Measurements from ENCODE around the gene ENDOD1.

DNA sequence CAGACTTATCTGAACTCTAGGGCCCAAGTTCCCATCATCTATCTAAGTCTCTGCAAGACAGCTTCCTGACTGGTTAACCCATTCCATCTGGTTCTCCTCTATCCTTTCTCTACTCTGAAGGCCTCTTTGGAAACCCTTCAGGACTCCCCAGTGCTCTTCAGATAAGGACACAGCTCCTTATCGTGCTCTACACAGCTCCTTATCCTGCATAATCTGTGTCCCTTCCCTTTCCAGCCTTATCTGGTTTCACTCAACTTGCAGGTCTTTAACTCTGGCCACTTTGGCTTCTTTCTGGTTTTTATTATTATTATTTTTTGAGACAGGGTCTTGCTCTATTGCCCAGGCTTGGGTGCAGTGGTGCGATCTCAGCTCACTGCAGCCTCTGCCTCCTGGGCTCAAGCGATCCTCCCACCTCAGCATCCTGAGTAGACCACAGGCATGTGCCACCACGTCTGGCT, 10.6 kb downstream of the ENDOD1 start:
- no peak for TF ChIP-seq EZH2 (IDR thresholded peaks at IDR 0.05; ENCODE audit: low read depth)
- TF ChIP-seq, protein P1, sequence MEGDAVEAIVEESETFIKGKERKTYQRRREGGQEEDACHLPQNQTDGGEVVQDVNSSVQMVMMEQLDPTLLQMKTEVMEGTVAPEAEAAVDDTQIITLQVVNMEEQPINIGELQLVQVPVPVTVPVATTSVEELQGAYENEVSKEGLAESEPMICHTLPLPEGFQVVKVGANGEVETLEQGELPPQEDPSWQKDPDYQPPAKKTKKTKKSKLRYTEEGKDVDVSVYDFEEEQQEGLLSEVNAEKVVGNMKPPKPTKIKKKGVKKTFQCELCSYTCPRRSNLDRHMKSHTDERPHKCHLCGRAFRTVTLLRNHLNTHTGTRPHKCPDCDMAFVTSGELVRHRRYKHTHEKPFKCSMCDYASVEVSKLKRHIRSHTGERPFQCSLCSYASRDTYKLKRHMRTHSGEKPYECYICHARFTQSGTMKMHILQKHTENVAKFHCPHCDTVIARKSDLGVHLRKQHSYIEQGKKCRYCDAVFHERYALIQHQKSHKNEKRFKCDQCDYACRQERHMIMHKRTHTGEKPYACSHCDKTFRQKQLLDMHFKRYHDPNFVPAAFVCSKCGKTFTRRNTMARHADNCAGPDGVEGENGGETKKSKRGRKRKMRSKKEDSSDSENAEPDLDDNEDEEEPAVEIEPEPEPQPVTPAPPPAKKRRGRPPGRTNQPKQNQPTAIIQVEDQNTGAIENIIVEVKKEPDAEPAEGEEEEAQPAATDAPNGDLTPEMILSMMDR (conservative IDR thresholded peaks at IDR 0.05): no peak

Data from PC-9 (cell line).